Activated T-helper 17 cell treated with anti-CD3 and anti-CD28 coated beads, Interleukin-2, amount 50 U/mL, for 72 hours (primary cell): ENCODE data around the gene CDADC1. TPM values are rescaled to one million over a fixed set of nuclear protein-coding genes. Genes with fewer than 3 reads are reported as not detected.
A peak's percentile ranks its signal among the peaks of the same experiment; 100 is the strongest.

Source experiments
- ATAC-seq: fragments of 150-1000 bp; cut with Tn5 transposase; replicated peaks from 2 replicates; pipeline ENCODE4 v1.10.0; 2021; ENCODE audit warnings: mild to moderate bottlenecking, moderate library complexity
- H3K27ac Mint-ChIP-seq: one replicate; pipeline ENCODE4 v1.8.0; 2022; ENCODE audit warnings: mixed read lengths
- H3K27me3 Mint-ChIP-seq: one replicate; pipeline ENCODE4 v1.8.0; 2022; ENCODE audit warnings: mixed read lengths
- H3K36me3 Mint-ChIP-seq: one replicate; pipeline ENCODE4 v1.8.0; 2022; ENCODE audit warnings: low read depth, mild to moderate bottlenecking, mixed read lengths
- H3K4me1 Mint-ChIP-seq: one replicate; pipeline ENCODE4 v1.8.0; 2022; ENCODE audit warnings: mixed read lengths
- H3K4me3 Mint-ChIP-seq: one replicate; pipeline ENCODE4 v1.8.0; 2022; ENCODE audit warnings: mild to moderate bottlenecking, mixed read lengths
- H3K9me3 Mint-ChIP-seq: one replicate; pipeline ENCODE4 v1.8.0; 2022; ENCODE audit warnings: mixed read lengths
- total RNA-seq, 2 donors: library from RNA; stranded (reverse); gene quantifications; one replicate each; pipeline ENCODE4 v1.2.3, GENCODE V29; 2022

The CDADC1 gene
- total RNA-seq, 2 donors from 2014 or later, result 7.5 to 10.2 TPM

DNA sequence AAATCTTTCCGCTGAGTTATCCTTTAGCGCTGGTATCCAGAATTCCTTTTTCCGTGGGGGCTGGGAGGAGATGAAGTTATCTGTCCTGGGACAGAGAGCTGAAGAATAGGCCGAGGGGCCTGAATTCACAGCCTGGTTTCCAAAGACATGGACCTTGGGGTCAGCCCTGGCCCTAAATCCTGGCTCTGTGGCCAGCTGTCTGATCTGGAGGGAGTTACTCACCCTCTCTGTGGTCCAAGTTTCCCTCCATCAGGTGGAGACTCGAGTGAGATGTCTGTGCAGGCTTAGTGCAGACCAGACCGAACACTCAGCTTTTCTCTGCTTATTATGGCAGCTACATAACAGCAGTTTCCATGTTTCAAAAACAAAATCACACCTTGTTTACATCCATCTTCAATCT lies 59.6 kb downstream of the CDADC1 start:
- H3K27me3 Mint-ChIP-seq, result no peaks in the 10 kb centered on the region
- ATAC-seq, result no peak
- H3K36me3 Mint-ChIP-seq, result no peaks in the 10 kb centered on the region
- peak overlapping the region; percentile 32 for H3K27ac Mint-ChIP-seq
- H3K4me1 Mint-ChIP-seq, result no peaks in the 10 kb centered on the region
- no peaks in the 10 kb centered on the region for H3K9me3 Mint-ChIP-seq
- no peak overlapping the region for H3K4me3 Mint-ChIP-seq

DNA sequence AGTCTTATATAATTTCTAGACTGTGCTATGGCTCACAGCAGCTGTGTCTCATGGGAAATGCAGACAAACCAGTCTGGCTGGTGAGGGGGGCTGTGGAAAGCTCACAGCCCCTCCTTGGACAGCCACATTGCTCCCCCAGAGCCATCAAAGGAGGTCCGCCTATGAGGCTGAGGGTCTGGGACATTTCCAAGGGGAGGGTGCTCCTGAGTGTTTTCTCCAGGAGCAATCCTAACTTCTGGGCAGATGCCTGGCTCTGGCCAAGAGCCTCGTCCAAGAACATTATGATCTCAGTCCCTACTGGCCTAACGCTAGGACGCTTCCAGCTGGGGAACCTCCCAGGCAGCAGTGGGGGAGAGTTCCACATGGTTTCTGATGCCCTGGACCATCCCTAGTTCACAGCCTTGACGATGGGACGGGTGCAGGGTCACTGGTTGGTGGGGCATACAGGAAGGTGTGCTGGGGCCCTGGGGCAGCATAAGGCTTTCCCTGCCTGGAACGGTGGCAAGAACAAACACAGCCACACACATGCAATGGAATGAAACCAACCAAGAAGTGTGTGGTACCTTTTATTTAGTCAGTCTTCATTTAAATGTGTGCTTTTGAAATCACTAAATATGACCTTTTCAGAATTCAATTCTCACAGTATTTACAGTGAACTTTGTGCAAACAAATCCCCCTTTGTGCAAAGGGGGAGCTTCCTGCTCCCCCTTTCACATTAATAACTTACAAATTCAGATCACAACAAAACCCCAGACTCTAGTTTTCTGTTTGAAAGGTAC lies 60.6 kb downstream of the CDADC1 start:
- Mint-ChIP-seq H3K36me3 (no peaks in the 10 kb centered on the region), H3K9me3 (no peaks in the 10 kb centered on the region), H3K4me1 (no peaks in the 10 kb centered on the region), H3K4me3 (no peak overlapping the region), H3K27me3 (no peaks in the 10 kb centered on the region), H3K27ac (peak overlapping the region; percentile 32)
- no peak for ATAC-seq

DNA sequence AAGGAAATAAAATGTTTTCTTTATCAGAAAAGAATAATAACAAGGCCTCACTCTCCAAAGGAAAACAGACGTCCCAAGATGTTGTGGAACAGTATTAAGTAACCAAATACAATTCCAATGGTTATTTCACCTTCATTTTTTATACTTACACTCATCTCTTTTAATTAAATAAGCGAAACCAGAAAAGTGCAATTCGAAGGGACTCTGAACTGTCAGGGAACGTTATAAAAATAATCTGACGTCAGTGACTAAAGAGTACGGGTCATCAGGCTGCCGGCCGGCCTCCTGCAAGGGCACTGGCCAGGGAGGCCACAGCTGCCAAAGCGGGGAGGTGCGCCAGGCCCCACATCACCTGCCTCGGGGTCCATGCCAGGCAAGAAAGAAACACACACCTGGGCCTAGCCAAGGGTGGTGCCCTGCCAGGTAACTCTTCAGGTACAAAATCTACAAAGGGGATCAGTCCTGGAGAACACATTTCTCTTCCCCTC lies 61.2 kb downstream of the CDADC1 start:
- Mint-ChIP-seq H3K9me3 (no peaks in the 10 kb centered on the region), H3K4me1 (no peaks in the 10 kb centered on the region), H3K36me3 (no peaks in the 10 kb centered on the region), H3K4me3 (no peak overlapping the region), H3K27ac (no peak overlapping the region), H3K27me3 (no peaks in the 10 kb centered on the region)
- ATAC-seq, result no peak

DNA sequence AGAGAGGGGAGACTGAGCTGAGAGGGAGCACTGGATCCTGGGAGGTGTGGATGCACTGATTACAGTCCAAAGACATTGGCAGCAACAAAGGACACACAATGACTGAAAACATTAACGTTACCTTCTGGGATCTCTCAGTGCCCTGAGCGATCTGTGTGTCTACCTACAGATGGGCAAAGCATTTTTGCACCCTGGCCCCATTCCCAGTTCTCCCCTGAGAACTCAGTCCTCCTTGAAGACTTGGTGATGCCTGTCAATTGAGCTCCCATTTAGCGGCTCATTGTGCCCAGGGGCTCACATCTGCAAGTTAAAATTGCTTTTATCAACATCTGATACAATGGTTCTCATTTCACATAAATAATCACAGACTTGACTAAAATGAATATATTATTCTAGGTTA lies 62.5 kb downstream of the CDADC1 start:
- ATAC-seq, result no peak
- Mint-ChIP-seq H3K4me1 (no peaks in the 10 kb centered on the region), H3K27ac (no peak overlapping the region), H3K9me3 (no peaks in the 10 kb centered on the region), H3K4me3 (no peak overlapping the region), H3K27me3 (no peaks in the 10 kb centered on the region), H3K36me3 (no peaks in the 10 kb centered on the region)

DNA sequence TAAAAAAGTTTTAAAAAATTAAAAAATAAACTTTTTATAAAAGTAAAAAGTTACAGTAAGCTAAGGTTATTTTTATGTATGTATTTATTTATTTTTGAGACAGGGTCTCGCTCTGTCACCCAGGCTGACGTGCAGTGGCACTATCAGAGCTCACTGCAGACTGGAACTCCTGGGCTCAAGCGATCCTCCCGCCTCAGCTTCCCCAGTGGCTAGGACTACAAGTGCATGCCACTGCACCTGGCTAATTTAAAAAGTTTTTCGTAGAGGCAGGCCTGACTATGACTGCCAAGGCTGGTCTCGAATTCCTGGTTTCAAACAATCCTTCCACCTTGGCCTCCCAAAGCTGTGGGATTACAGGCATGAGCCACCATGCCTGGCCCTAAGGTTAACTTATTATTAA lies 64.1 kb downstream of the CDADC1 start:
- Mint-ChIP-seq H3K4me1 (no peaks in the 10 kb centered on the region), H3K9me3 (no peaks in the 10 kb centered on the region), H3K36me3 (no peaks in the 10 kb centered on the region), H3K27ac (no peak overlapping the region), H3K27me3 (no peaks in the 10 kb centered on the region), H3K4me3 (no peak overlapping the region)
- no peak for ATAC-seq

DNA sequence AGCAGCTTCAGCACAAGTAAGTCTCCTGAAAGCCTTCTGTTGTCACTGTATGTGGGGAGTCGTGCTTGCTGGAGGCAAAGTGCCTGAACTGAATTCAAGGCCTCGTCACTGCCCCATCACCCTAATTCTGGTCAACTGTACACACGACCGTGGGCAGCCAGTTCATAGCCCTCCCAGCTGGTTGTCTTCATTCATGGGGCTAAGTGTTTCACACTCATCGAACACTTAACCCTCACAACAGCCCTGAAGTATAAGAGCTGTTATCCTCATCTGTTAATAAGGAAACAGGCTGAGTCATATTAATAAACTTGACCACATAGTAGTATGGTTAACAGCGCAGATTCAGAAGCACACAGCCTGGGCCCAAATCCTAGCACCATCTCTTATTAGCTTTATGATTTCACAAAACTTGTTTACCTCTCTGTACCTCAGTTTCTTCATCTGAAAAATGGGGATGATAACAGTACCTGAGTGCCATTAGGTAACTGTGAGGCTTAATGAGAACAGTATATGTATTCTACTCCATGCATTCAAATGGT lies 66.7 kb downstream of the CDADC1 start:
- no peak overlapping the region for H3K4me3 Mint-ChIP-seq
- no peaks in the 10 kb centered on the region for H3K9me3 Mint-ChIP-seq
- ATAC-seq, result peak; percentile 40
- no peaks in the 10 kb centered on the region for H3K4me1 Mint-ChIP-seq
- no peaks in the 10 kb centered on the region for H3K36me3 Mint-ChIP-seq
- H3K27me3 Mint-ChIP-seq, result no peaks in the 10 kb centered on the region
- H3K27ac Mint-ChIP-seq, result no peak overlapping the region

DNA sequence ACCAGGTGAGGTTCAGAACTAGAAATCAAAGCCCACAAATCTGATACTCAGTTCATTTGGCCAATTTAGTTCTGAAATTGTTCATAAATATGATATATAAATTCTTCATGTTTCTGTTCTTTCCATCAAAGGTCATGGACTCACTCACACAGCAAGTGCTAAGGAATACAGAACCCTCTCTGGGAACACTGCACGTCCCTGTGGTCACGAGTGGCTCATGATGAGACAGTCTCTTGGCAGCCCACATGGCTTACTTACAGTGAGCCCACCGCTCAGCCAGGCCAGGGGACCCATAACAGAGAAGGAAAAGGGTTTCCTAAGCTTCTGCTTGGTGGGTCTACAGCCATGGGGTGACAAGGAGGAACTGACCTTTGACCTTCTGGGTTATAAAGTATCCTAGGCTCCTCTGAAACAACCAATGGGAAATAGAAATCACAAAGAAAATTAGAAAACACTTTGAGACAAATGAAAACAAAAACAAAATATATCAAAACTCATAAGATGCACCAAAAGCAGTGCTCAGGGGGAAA lies 67.4 kb downstream of the CDADC1 start:
- Mint-ChIP-seq H3K4me3 (no peak overlapping the region), H3K27ac (no peak overlapping the region), H3K36me3 (no peaks in the 10 kb centered on the region), H3K4me1 (no peaks in the 10 kb centered on the region), H3K9me3 (no peaks in the 10 kb centered on the region), H3K27me3 (no peaks in the 10 kb centered on the region)
- ATAC-seq, result no peak

DNA sequence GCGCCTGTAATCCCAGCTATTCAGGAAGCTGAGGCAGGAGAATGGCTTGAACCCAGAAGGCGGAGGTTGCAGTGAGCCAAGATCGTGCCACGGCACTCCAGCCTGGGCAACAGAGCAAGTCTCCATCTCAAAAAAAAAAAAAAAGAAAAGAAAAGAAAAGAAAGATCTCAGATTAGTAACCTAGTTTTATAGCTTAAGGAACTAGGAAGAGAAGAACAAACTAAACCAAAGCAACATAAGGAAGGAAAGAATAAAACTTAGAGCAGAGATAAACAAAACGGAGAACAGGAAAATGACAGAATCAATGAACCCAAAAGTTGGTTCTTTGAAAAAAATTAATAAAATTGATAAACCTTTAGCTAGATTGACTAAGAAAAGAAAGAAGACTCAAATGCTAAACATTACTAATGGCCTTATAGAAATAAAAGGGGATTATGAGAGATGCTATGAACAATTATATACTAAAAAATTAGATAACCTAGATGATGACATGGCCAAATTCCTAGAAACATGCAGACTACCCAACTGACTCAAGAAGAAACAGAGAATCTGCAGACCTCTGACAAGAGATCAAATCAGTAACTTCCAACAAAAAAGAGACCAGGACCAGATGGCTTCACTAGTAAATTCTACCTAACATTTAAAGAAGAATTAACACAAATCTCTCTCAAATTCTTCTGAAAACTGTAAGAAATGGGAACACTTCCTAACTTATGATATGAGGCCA lies 68.2 kb downstream of the CDADC1 start:
- Mint-ChIP-seq H3K27me3 (no peaks in the 10 kb centered on the region), H3K4me3 (no peak overlapping the region), H3K9me3 (no peaks in the 10 kb centered on the region), H3K4me1 (peaks cover 3% of the 10 kb centered on the region), H3K27ac (no peak overlapping the region), H3K36me3 (no peaks in the 10 kb centered on the region)
- no peak for ATAC-seq

DNA sequence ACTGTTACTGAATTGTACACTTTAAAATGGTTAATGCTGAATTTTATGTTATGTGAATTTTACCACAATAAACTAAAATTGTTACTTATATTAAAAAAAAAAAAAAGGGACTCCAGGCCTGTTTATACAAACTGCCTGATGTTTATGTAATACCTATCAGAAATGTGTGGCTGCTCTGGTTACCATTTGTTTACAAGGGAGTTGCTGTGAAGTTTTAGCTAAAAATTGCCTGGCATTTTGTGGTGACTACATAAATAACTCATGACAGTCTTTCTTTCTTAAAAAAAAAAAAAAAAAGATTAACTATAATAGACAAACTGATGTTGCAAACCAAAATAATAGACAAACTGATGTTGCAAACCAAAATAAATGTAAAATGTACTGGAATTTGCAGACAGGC lies 71.8 kb downstream of the CDADC1 start:
- Mint-ChIP-seq H3K4me3 (no peak overlapping the region), H3K9me3 (no peaks in the 10 kb centered on the region), H3K4me1 (peaks cover 4% of the 10 kb centered on the region), H3K27me3 (no peaks in the 10 kb centered on the region), H3K27ac (no peak overlapping the region), H3K36me3 (no peaks in the 10 kb centered on the region)
- ATAC-seq, result no peak

DNA sequence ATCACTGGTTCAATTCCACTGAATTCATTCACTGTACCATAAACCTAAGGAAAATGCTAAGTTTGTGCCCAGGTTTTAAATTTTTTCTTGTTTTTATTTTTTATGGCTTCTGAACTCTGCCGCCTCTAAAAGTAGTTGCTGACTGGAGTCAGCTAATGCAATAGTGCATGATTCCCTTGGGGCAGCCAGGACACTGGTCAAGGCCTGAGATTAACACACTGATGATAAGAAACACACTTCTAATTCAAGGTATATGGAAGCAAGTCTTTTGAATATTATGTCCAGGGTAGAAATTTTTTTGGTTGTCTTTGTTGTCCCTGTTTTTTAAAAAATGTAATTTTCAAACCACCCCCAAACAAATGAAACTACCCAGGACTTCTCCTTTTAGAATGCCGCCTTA lies 72.2 kb downstream of the CDADC1 start:
- Mint-ChIP-seq H3K9me3 (no peaks in the 10 kb centered on the region), H3K4me3 (no peak overlapping the region), H3K27me3 (no peaks in the 10 kb centered on the region), H3K27ac (no peak overlapping the region), H3K36me3 (no peaks in the 10 kb centered on the region), H3K4me1 (peaks cover 4% of the 10 kb centered on the region)
- no peak for ATAC-seq

DNA sequence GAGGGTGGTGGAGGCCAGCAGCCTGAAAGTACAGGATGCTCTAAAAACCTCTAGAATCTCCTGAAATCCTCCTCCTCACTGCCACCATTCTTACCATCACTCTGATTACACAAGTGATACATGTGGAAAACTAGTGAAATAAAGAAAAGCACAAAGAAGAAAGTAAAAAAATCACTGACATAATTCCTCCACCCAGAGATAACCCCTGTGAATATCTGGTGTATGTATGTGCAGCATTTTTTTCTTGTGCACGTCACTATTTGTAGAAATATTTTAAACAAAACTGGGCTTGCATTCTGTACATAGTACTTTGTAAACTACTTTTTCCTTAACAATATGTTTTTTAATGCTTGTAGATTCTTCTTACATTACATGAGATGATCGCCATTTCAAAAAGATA lies 73.2 kb downstream of the CDADC1 start:
- Mint-ChIP-seq H3K27me3 (no peaks in the 10 kb centered on the region), H3K4me1 (peaks cover 4% of the 10 kb centered on the region), H3K4me3 (no peak overlapping the region), H3K36me3 (no peaks in the 10 kb centered on the region), H3K27ac (peak overlapping the region; percentile 34), H3K9me3 (no peaks in the 10 kb centered on the region)
- ATAC-seq, result no peak

DNA sequence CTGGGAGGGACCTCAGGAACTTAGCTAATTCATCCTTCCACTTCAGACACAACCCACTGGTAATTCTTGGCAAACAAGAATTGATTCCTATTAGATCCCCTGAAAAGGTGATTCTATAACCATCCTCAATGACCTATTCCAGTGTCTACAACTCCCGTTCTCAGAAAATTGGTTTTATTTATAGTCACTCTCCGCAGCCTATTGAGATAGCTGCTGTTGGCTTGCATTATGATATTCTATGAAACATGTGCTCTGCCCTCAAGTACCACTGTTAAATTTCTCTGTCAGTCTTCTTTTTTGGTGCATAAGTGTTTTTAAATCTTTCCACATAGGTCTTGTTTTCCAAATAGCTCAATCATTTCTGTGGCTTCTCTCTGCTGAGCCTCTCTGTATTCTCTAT lies 75.0 kb downstream of the CDADC1 start:
- Mint-ChIP-seq H3K4me3 (no peak overlapping the region), H3K36me3 (no peaks in the 10 kb centered on the region), H3K27ac (no peak overlapping the region), H3K4me1 (peaks cover 4% of the 10 kb centered on the region), H3K9me3 (no peaks in the 10 kb centered on the region), H3K27me3 (no peaks in the 10 kb centered on the region)
- ATAC-seq, result no peak

DNA sequence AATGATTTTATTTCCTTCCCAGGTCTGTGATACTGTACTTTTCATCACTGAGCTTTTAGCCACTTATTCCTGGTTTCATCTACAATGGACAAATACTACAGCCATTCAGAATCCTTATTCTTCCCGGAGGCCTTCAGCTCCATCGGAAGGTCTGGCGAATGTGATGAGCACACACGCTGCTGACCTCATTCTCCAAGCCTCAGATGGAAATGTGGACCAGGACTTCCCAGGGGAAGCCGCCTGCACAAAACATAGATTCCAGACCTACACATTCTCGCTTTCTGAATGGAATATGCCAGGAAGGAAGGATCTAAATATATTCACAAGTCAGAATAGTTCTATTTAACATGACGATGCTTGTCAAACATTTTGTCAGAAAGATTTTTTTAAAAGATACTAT lies 75.6 kb downstream of the CDADC1 start:
- Mint-ChIP-seq H3K4me3 (no peak overlapping the region), H3K27ac (no peak overlapping the region), H3K9me3 (no peaks in the 10 kb centered on the region), H3K4me1 (peaks cover 4% of the 10 kb centered on the region), H3K36me3 (no peaks in the 10 kb centered on the region), H3K27me3 (no peaks in the 10 kb centered on the region)
- ATAC-seq, result no peak

DNA sequence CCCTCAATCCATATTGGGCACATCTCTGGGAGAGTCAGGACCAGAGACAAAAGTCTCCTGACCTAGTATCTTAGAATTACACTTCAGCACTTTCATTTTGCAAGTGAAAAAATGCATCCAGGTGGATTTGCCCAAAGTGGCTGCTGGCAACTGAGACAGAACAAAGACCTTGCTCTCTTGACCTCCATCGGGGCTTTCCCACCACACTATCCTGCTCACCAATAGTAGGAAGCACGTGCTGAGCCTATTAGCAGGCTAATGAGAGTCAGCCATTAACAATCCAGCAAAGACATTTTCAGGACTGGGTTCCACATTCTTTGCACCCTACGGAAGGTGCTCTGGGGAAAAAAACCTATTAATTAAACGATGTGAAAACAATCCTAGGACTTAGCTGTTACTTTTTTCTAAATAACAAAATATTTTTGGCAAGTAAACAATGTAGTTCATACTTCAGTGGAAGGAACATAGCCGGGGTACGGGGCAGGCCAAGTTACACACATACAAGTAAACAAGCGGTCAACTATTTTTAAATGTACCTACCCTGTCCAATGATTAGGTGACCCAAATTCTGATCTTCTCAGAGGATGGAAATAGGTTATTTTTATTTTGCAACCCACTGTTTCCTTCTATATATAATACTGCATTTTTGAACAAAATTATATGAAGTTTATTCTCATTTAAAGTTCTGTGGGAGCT lies 78.6 kb downstream of the CDADC1 start:
- Mint-ChIP-seq H3K27ac (no peak overlapping the region), H3K4me1 (no peaks in the 10 kb centered on the region), H3K27me3 (no peaks in the 10 kb centered on the region), H3K9me3 (no peaks in the 10 kb centered on the region), H3K36me3 (no peaks in the 10 kb centered on the region), H3K4me3 (no peak overlapping the region)
- ATAC-seq, result no peak
